ENCODE measurements around the gene HMCN2.

The HMCN2 gene

DNA sequence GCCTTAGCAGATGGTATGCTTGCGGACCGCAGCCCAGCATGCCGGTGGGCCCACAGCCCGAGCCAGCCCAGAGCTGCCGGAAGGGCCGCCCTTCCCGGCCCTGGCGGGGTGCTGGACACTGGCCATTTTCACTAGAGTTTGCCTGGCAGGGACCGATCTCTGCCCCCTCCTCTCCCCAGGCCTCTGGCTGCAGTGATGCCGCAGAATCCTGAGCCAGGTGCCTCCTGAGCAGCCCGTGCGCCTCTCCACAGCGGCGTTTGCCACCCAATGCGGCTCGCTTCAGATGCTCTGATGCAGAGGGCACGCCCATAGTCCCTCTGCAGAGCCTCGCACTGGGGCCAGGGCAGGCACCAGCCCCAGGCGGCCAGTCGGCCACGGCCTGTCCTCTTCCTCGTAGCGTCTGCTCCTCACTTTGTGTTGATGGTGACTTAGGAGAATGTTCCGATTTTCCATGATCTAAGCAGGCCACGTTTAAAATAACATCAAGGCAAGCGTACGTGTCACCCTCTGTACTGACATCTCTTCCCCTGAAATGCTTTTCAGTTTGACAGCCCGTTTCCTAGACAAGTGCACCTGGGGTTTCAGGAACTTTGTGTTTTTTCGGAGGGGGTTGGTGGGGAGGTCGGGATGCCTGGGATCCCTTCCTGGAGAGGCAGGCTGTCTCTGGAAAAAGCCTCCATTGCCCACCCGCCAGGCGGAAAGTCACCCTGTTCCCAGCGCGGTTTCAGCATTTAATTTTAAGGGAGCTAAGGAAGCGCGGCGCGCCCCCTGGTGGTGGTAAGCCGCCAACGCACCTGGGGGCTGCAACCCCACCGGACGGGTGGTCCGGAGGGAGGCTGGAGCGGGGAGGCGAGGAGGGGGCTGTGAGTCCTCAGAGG lies 29.8 kb upstream of the HMCN2 start:
- H4K8ac ChIP-seq (ENCODE audit: low read depth, low read length), result no peak overlapping the region
- H2AK5ac ChIP-seq (ENCODE audit: low read depth, low read length), result peak overlapping the region; percentile 9
- H3K27ac ChIP-seq (replicated peaks; ENCODE audit: low read length), result no peak overlapping the region
- H3K9ac ChIP-seq (ENCODE audit: low read depth, low read length, poor library complexity), result peak overlapping the region; percentile 75
- H3K4me2 ChIP-seq (ENCODE audit: insufficient read depth, low read length, poor library complexity, severe bottlenecking), result no peak overlapping the region
- H3K27me3 ChIP-seq (ENCODE audit: control insufficient read depth in 3 of 3, insufficient read depth in 3 of 3, low read depth in 1 of 3, low read length in 3 of 3), result no peaks in the 10 kb centered on the region
- H4K91ac ChIP-seq (ENCODE audit: low read depth, low read length, poor library complexity), result no peak overlapping the region
- H3K36me3 ChIP-seq (replicated peaks in 1 of 2; ENCODE audit: control insufficient read depth in 2 of 2, insufficient read depth in 2 of 2, low read length in 2 of 2), result peaks cover 19 to 40% of the 10 kb centered on the region in 2 donors
- no peak overlapping the region for H2BK12ac ChIP-seq (ENCODE audit: low read length)
- H2BK5ac ChIP-seq (ENCODE audit: low read length), result no peak overlapping the region
- no peak overlapping the region for H3K4ac ChIP-seq (ENCODE audit: low read length)
- no peak overlapping the region for H3K4me3 ChIP-seq (ENCODE audit: low read length in 2 of 2)
- no peak overlapping the region for H2BK15ac ChIP-seq (ENCODE audit: low read length)
- no peak overlapping the region for H3K14ac ChIP-seq (ENCODE audit: low read length)
- peak; percentile 80 for DNase-seq (ENCODE audit: low spot score)
- H3K79me1 ChIP-seq (ENCODE audit: low read depth, low read length), result no peaks in the 10 kb centered on the region
- H2BK120ac ChIP-seq (ENCODE audit: low read depth, low read length), result no peak overlapping the region
- H3K4me1 ChIP-seq (ENCODE audit: control insufficient read depth in 2 of 2, insufficient read depth in 1 of 2, low read depth in 1 of 2, low read length in 2 of 2), result peaks cover 0 to 14% of the 10 kb centered on the region in 2 donors
- peak overlapping the region; percentile 46 for H2AFZ ChIP-seq (ENCODE audit: low read length)
- whole genome bisulfite sequencing, 2 donors (ENCODE audit: extremely low coverage in 2 of 2, insufficient read length in 2 of 2, insufficient replicate concordance in 1 of 2), result no CpG with 5 or more reads among the region's 45 CpGs
- no peak overlapping the region for H3K23ac ChIP-seq (ENCODE audit: low read depth, low read length, poor library complexity)
- peak overlapping the region; percentile 34 for H3K18ac ChIP-seq (ENCODE audit: low read length)
- H3K9me3 ChIP-seq (replicated peaks in 1 of 2; ENCODE audit: control insufficient read depth in 2 of 2, insufficient read depth in 1 of 2, low read depth in 1 of 2, low read length in 2 of 2), result peaks cover 0 to 1% of the 10 kb centered on the region in 2 donors

DNA sequence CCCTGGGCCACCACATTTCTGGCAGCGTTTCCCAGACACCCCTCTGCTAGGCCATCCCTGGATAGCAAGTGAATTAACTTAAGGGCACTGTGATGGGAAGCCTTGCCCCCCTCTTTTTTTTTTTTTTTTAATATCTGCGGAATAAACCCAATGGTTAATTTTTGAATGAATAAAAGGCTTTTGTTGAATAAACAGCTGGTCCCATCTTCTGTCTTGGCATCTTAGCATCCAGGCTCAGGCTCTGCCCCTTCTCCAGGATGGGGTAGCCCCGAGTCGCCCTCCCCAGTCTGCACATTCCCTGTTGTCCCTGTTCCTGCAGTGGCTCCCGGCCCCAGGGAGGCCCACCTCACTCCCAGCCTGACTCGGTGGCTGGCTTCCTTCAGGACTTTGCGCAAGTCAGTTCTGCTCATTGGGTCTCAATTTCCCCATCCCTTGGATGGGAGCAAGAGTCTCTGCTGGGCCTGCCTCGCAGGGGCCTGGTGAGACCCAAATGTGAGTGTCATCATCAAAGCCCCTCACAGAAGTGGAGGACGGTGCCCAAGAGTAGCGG lies 29.0 kb upstream of the HMCN2 start:
- H3K79me1 ChIP-seq (ENCODE audit: low read depth, low read length), result no peaks in the 10 kb centered on the region
- no peak overlapping the region for H2BK5ac ChIP-seq (ENCODE audit: low read length)
- peak overlapping the region; percentile 62 for H3K18ac ChIP-seq (ENCODE audit: low read length)
- WGBS, 2 donors (ENCODE audit: extremely low coverage in 2 of 2, insufficient read length in 2 of 2, insufficient replicate concordance in 1 of 2), result no CpG with 5 or more reads among the region's 10 CpGs
- H3K9me3 ChIP-seq (replicated peaks in 1 of 2; ENCODE audit: control insufficient read depth in 2 of 2, insufficient read depth in 1 of 2, low read depth in 1 of 2, low read length in 2 of 2), result peaks cover 0 to 1% of the 10 kb centered on the region in 2 donors
- H3K36me3 ChIP-seq (replicated peaks in 1 of 2; ENCODE audit: control insufficient read depth in 2 of 2, insufficient read depth in 2 of 2, low read length in 2 of 2), result peaks cover 18 to 37% of the 10 kb centered on the region in 2 donors
- H3K4ac ChIP-seq (ENCODE audit: low read length), result no peak overlapping the region
- no peak overlapping the region for H3K27ac ChIP-seq (replicated peaks; ENCODE audit: low read length)
- H3K4me2 ChIP-seq (ENCODE audit: insufficient read depth, low read length, poor library complexity, severe bottlenecking), result no peak overlapping the region
- no peak overlapping the region for H3K9ac ChIP-seq (ENCODE audit: low read depth, low read length, poor library complexity)
- H2AFZ ChIP-seq (ENCODE audit: low read length), result no peak overlapping the region
- H2BK120ac ChIP-seq (ENCODE audit: low read depth, low read length), result no peak overlapping the region
- H2BK15ac ChIP-seq (ENCODE audit: low read length), result no peak overlapping the region
- H4K91ac ChIP-seq (ENCODE audit: low read depth, low read length, poor library complexity), result no peak overlapping the region
- H4K8ac ChIP-seq (ENCODE audit: low read depth, low read length), result no peak overlapping the region
- peak overlapping the region; percentile 33 for H2BK12ac ChIP-seq (ENCODE audit: low read length)
- peak overlapping the region; percentile 20 for H2AK5ac ChIP-seq (ENCODE audit: low read depth, low read length)
- DNase-seq (ENCODE audit: low spot score), result no peak
- peaks cover 0 to 14% of the 10 kb centered on the region in 2 donors for H3K4me1 ChIP-seq (ENCODE audit: control insufficient read depth in 2 of 2, insufficient read depth in 1 of 2, low read depth in 1 of 2, low read length in 2 of 2)
- H3K4me3 ChIP-seq (ENCODE audit: low read length in 2 of 2), result no peak overlapping the region
- peak overlapping the region; percentile 11 for H3K23ac ChIP-seq (ENCODE audit: low read depth, low read length, poor library complexity)
- H3K14ac ChIP-seq (ENCODE audit: low read length), result no peak overlapping the region
- H3K27me3 ChIP-seq (ENCODE audit: control insufficient read depth in 3 of 3, insufficient read depth in 3 of 3, low read depth in 1 of 3, low read length in 3 of 3), result no peaks in the 10 kb centered on the region

DNA sequence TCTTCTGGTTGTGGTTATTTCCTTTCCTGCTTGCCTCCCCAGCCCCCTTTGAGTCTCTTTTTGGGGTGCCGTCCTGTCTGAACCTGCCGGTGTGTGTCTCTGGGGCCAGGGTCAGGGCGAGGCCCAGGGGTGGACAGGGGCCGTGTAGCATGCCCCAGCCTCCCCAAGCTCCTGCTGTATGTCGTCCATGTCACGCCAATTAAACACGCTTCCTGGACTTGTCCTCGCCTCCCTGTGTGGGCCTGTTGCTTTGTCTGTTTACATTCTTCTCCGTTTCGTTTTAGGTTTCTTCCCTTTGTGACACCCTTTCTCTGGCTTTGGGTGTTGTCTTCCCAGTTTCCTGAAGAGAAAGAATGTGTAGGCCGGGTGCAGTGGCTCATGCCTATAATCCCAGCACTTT lies 28.5 kb upstream of the HMCN2 start:
- Histone ChIP-seq H2AFZ (ENCODE audit: low read length) (no peak overlapping the region), H3K79me1 (ENCODE audit: low read depth, low read length) (no peaks in the 10 kb centered on the region), H2BK12ac (ENCODE audit: low read length) (no peak overlapping the region), H3K23ac (ENCODE audit: low read depth, low read length, poor library complexity) (no peak overlapping the region), H3K27me3 (ENCODE audit: control insufficient read depth in 3 of 3, insufficient read depth in 3 of 3, low read depth in 1 of 3, low read length in 3 of 3) (no peaks in the 10 kb centered on the region), H2AK5ac (ENCODE audit: low read depth, low read length) (no peak overlapping the region), H3K9ac (ENCODE audit: low read depth, low read length, poor library complexity) (peak overlapping the region; percentile 53), H3K36me3 (replicated peaks in 1 of 2; ENCODE audit: control insufficient read depth in 2 of 2, insufficient read depth in 2 of 2, low read length in 2 of 2) (peaks cover 17 to 31% of the 10 kb centered on the region in 2 donors), H3K4me2 (ENCODE audit: insufficient read depth, low read length, poor library complexity, severe bottlenecking) (no peak overlapping the region), H3K14ac (ENCODE audit: low read length) (no peak overlapping the region), H2BK120ac (ENCODE audit: low read depth, low read length) (no peak overlapping the region), H4K91ac (ENCODE audit: low read depth, low read length, poor library complexity) (no peak overlapping the region), H3K27ac (replicated peaks; ENCODE audit: low read length) (no peak overlapping the region), H3K4me3 (ENCODE audit: low read length in 2 of 2) (no peak overlapping the region), H2BK15ac (ENCODE audit: low read length) (no peak overlapping the region), H3K9me3 (replicated peaks in 1 of 2; ENCODE audit: control insufficient read depth in 2 of 2, insufficient read depth in 1 of 2, low read depth in 1 of 2, low read length in 2 of 2) (peaks cover 0 to 1% of the 10 kb centered on the region in 2 donors), H4K8ac (ENCODE audit: low read depth, low read length) (no peak overlapping the region), H3K4ac (ENCODE audit: low read length) (no peak overlapping the region), H2BK5ac (ENCODE audit: low read length) (no peak overlapping the region), H3K4me1 (ENCODE audit: control insufficient read depth in 2 of 2, insufficient read depth in 1 of 2, low read depth in 1 of 2, low read length in 2 of 2) (peaks cover 0 to 14% of the 10 kb centered on the region in 2 donors), H3K18ac (ENCODE audit: low read length) (no peak overlapping the region)
- DNase-seq (ENCODE audit: low spot score), result no peak
- no CpG with 5 or more reads among the region's 11 CpGs for WGBS, 2 donors (ENCODE audit: extremely low coverage in 2 of 2, insufficient read length in 2 of 2, insufficient replicate concordance in 1 of 2)

DNA sequence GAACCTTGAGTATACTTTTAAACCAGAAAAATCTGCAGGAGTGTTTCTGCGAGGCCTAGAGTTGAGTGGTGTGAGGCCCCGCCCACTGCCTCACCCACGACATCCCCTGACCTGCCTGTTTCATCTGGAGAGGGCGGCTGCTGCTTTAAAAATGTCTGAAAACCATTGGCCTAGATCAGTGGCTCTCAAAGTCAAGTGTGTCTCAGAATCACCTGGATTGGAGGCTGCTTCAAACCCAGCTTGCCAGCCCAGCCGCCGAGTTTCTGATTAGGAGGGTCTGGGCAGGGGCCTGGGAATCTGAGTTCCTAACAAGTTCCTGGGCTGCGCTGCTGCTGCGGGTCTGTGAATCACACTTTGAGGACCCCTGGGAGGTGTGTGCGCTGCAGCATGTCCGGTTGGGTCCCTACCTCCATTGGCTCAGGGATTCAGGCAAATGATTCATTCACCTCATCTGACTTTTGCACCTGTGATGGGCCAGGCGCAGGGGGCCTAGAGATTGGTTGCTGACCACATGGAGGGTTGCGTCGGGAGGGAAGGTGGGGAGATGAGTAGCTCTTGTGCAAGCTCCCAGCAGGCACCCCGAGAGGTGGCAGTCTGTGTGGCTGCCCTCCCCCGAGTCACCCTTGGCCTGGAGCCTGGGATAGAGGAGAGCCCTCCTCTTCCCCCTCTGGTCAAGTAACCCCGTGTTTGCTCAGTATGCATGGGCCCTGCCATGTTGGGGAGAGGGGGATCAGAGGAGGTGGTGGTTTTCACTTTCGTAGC lies 27.6 kb upstream of the HMCN2 start:
- no peak overlapping the region for H2AK5ac ChIP-seq (ENCODE audit: low read depth, low read length)
- WGBS, 2 donors (ENCODE audit: extremely low coverage in 2 of 2, insufficient read length in 2 of 2, insufficient replicate concordance in 1 of 2), result no CpG with 5 or more reads among the region's 17 CpGs

More for the DNA sequence above, 27.6 kb upstream of the HMCN2 start:
- Histone ChIP-seq H3K4me3 (ENCODE audit: low read length in 2 of 2) (no peak overlapping the region), H4K8ac (ENCODE audit: low read depth, low read length) (no peak overlapping the region), H2BK5ac (ENCODE audit: low read length) (no peak overlapping the region), H3K27me3 (ENCODE audit: control insufficient read depth in 3 of 3, insufficient read depth in 3 of 3, low read depth in 1 of 3, low read length in 3 of 3) (no peaks in the 10 kb centered on the region), H3K4me2 (ENCODE audit: insufficient read depth, low read length, poor library complexity, severe bottlenecking) (no peak overlapping the region), H4K91ac (ENCODE audit: low read depth, low read length, poor library complexity) (no peak overlapping the region), H3K9ac (ENCODE audit: low read depth, low read length, poor library complexity) (no peak overlapping the region), H2AFZ (ENCODE audit: low read length) (no peak overlapping the region), H3K9me3 (replicated peaks in 1 of 2; ENCODE audit: control insufficient read depth in 2 of 2, insufficient read depth in 1 of 2, low read depth in 1 of 2, low read length in 2 of 2) (peaks cover 0 to 1% of the 10 kb centered on the region in 2 donors), H2BK12ac (ENCODE audit: low read length) (no peak overlapping the region), H3K79me1 (ENCODE audit: low read depth, low read length) (no peaks in the 10 kb centered on the region), H3K27ac (replicated peaks; ENCODE audit: low read length) (no peak overlapping the region), H3K14ac (ENCODE audit: low read length) (no peak overlapping the region), H2BK120ac (ENCODE audit: low read depth, low read length) (no peak overlapping the region), H3K23ac (ENCODE audit: low read depth, low read length, poor library complexity) (no peak overlapping the region), H2BK15ac (ENCODE audit: low read length) (no peak overlapping the region), H3K4ac (ENCODE audit: low read length) (no peak overlapping the region), H3K18ac (ENCODE audit: low read length) (no peak overlapping the region), H3K4me1 (ENCODE audit: control insufficient read depth in 2 of 2, insufficient read depth in 1 of 2, low read depth in 1 of 2, low read length in 2 of 2) (peaks cover 3 to 15% of the 10 kb centered on the region in 2 donors), H3K36me3 (replicated peaks in 1 of 2; ENCODE audit: control insufficient read depth in 2 of 2, insufficient read depth in 2 of 2, low read length in 2 of 2) (peaks cover 14 to 25% of the 10 kb centered on the region in 2 donors)
- no peak for DNase-seq (ENCODE audit: low spot score)
